ENCODE results near the gene PXDN.

Gene PXDN

GRCh38 chr2:1641523-1641922 lies 102.8 kb downstream of the PXDN start (continued):
- no peak for TF ChIP-seq BACH2 (CRISPR knock-in tag; IDR thresholded peaks at IDR 0.05; ENCODE audit: borderline replicate concordance)
- TF ChIP-seq RARB (CRISPR knock-in tag; IDR thresholded peaks at IDR 0.05): no peak
- no peak for TF ChIP-seq ESRRG (CRISPR knock-in tag; IDR thresholded peaks at IDR 0.05)
- no peak for TF ChIP-seq OSR1 (CRISPR knock-in tag; IDR thresholded peaks at IDR 0.05)
- TF ChIP-seq GLIS3 (CRISPR knock-in tag; IDR thresholded peaks at IDR 0.05): no peak

- TF ChIP-seq ESRRG (CRISPR knock-in tag; IDR thresholded peaks at IDR 0.05) (no peak), ZNF565 (CRISPR knock-in tag; conservative IDR thresholded peaks at IDR 0.05; ENCODE audit: low read depth) (no peak), POU6F1 (CRISPR knock-in tag; IDR thresholded peaks at IDR 0.05; ENCODE audit: borderline replicate concordance, low read depth) (no peak), GLIS3 (CRISPR knock-in tag; IDR thresholded peaks at IDR 0.05) (no peak), ARNTL (CRISPR knock-in tag; IDR thresholded peaks at IDR 0.05; ENCODE audit: borderline replicate concordance, low read depth) (no peak), ZNF8 (CRISPR knock-in tag; IDR thresholded peaks at IDR 0.05) (no peak), CSRNP3 (CRISPR knock-in tag; IDR thresholded peaks at IDR 0.05) (no peak), PATZ1 (CRISPR knock-in tag; IDR thresholded peaks at IDR 0.05; ENCODE audit: borderline replicate concordance) (no peak), ZNF70 (CRISPR knock-in tag; IDR thresholded peaks at IDR 0.05) (no peak), ZFP30 (CRISPR knock-in tag; IDR thresholded peaks at IDR 0.05) (no peak), TOX (CRISPR knock-in tag; IDR thresholded peaks at IDR 0.05; ENCODE audit: borderline replicate concordance) (no peak), CREB5 (CRISPR knock-in tag; IDR thresholded peaks at IDR 0.05; ENCODE audit: low read depth) (no peak), SNAI2 (CRISPR knock-in tag; IDR thresholded peaks at IDR 0.05) (no peak), OSR1 (CRISPR knock-in tag; IDR thresholded peaks at IDR 0.05) (no peak), ISL1 (CRISPR knock-in tag; IDR thresholded peaks at IDR 0.05) (no peak), RARB (CRISPR knock-in tag; IDR thresholded peaks at IDR 0.05) (no peak), BACH2 (CRISPR knock-in tag; IDR thresholded peaks at IDR 0.05; ENCODE audit: borderline replicate concordance) (no peak), TCF4 (CRISPR knock-in tag; IDR thresholded peaks at IDR 0.05; ENCODE audit: borderline replicate concordance) (no peak)
Observed at GRCh38 chr2:1640301-1641135, 103.8 kb downstream of the PXDN start.

GRCh38 chr2:1639086-1639858 lies 105.0 kb downstream of the PXDN start:
- TF ChIP-seq GLIS3 (CRISPR knock-in tag; IDR thresholded peaks at IDR 0.05) (no peak), ARNTL (CRISPR knock-in tag; IDR thresholded peaks at IDR 0.05; ENCODE audit: borderline replicate concordance, low read depth) (no peak), ISL1 (CRISPR knock-in tag; IDR thresholded peaks at IDR 0.05) (no peak), POU6F1 (CRISPR knock-in tag; IDR thresholded peaks at IDR 0.05; ENCODE audit: borderline replicate concordance, low read depth) (no peak), CSDC2 (CRISPR knock-in tag; IDR thresholded peaks at IDR 0.05) (no peak), OSR1 (CRISPR knock-in tag; IDR thresholded peaks at IDR 0.05) (no peak), ZNF70 (CRISPR knock-in tag; IDR thresholded peaks at IDR 0.05) (no peak), TSHZ2 (CRISPR knock-in tag; IDR thresholded peaks at IDR 0.05) (no peak), CREB5 (CRISPR knock-in tag; IDR thresholded peaks at IDR 0.05; ENCODE audit: low read depth) (no peak)
- no peak for ATAC-seq

More at GRCh38 chr2:1640301-1641135, 103.8 kb downstream of the PXDN start:
- ATAC-seq: no peak
